Activated CD8-positive, alpha-beta T cell treated with anti-CD3 and anti-CD28 coated beads for 36 hours (primary cell): ENCODE data around the gene TMEM202. TPM values are rescaled to one million over a fixed set of nuclear protein-coding genes. Genes with fewer than 3 reads are reported as not detected.

Experiments used
- ATAC-seq: fragments of 200-7000 bp; cut with Tn5 transposase; one replicate; pipeline ENCODE4 v1.10.0; 2021; ENCODE audit warnings: mild to moderate bottlenecking, moderate library complexity
- CTCF ChIA-PET: fragments of 350-600 bp; sonication (Branson Sonifier 250); formaldehyde crosslinking; loops from one replicate; lab custom pipeline; 2021; ENCODE audit warnings: antibody characterized with exemption; lab: Charles Lee
- POLR2A ChIA-PET: fragments of 350-600 bp; sonication (Branson Sonifier 250); formaldehyde crosslinking; loops from one replicate; lab custom pipeline; 2021; ENCODE audit warnings: antibody characterized with exemption; lab: Charles Lee
- DNase-seq: peaks from one replicate; pipeline ENCODE4 v3.0.0-alpha.2; 2020
- H3K27ac Mint-ChIP-seq: one replicate; pipeline ENCODE4 v1.8.0; 2021; ENCODE audit warnings: mild to moderate bottlenecking, mixed read lengths
- H3K27me3 Mint-ChIP-seq: one replicate; pipeline ENCODE4 v1.8.0; 2021; ENCODE audit warnings: mixed read lengths
- H3K36me3 Mint-ChIP-seq: one replicate; pipeline ENCODE4 v1.8.0; 2021; ENCODE audit warnings: low read depth, mixed read lengths
- H3K4me1 Mint-ChIP-seq: one replicate; pipeline ENCODE4 v1.8.0; 2021; ENCODE audit warnings: low read depth, mixed read lengths
- H3K4me3 Mint-ChIP-seq: one replicate; pipeline ENCODE4 v1.8.0; 2021; ENCODE audit warnings: mild to moderate bottlenecking, moderate library complexity, mixed read lengths
- H3K9me3 Mint-ChIP-seq: one replicate; pipeline ENCODE4 v1.8.0; 2021; ENCODE audit warnings: mixed read lengths
- CTCF ChIP-seq: fragments of 200-600 bp; IDR thresholded peaks from one replicate; pipeline ENCODE4 v1.8.0; 2022; ENCODE audit warnings: antibody characterized with exemption, mild to moderate bottlenecking
- intact Hi-C: fragments of 100-400 bp; cut with micrococcal nuclease; formaldehyde crosslinking; loops from one replicate; pipeline ENCODE4 v1.10.0; 2022
- total RNA-seq, 2 experiments: library from RNA; stranded (reverse); gene quantifications; one replicate each; pipeline ENCODE4 v1.2.3, GENCODE V29; 2021

TMEM202 gene
- total RNA-seq, 2 experiments from 2014 or later = not detected

GRCh38 chr15:72398648-72399047 lies 543 bp downstream of the TMEM202 start:
- DNase-seq (no peak), ATAC-seq (no peak)
- no peaks in the 10 kb centered on the region for H3K4me1 Mint-ChIP-seq
- CTCF ChIA-PET = no interaction called here
- H3K27ac Mint-ChIP-seq = no peak overlapping the region
- H3K36me3 Mint-ChIP-seq = no peaks in the 10 kb centered on the region
- H3K4me3 Mint-ChIP-seq = no peak overlapping the region
- POLR2A ChIA-PET = no interaction called here
- H3K9me3 Mint-ChIP-seq = no peaks in the 10 kb centered on the region
- intact Hi-C loops = no loop called here
- no peak for TF ChIP-seq CTCF
- H3K27me3 Mint-ChIP-seq = peaks cover 12% of the 10 kb centered on the region

GRCh38 chr15:72402726-72403125 lies 4.6 kb downstream of the TMEM202 start:
- Mint-ChIP-seq H3K36me3 (no peaks in the 10 kb centered on the region), H3K4me1 (no peaks in the 10 kb centered on the region), H3K27me3 (peaks cover 17% of the 10 kb centered on the region), H3K4me3 (no peak overlapping the region), H3K9me3 (no peaks in the 10 kb centered on the region), H3K27ac (no peak overlapping the region)
- ATAC-seq (no peak), DNase-seq (no peak)
- CTCF ChIA-PET = no interaction called here
- intact Hi-C loops = no loop called here
- TF ChIP-seq CTCF = no peak
- POLR2A ChIA-PET = no interaction called here

- no peak for TF ChIP-seq CTCF
- H3K27me3 Mint-ChIP-seq = peaks cover 18% of the 10 kb centered on the region
- CTCF ChIA-PET = interaction anchor here (1.0 to 1.3 kb wide), 2 partner anchors 14 to 92 kb away, joined by 3 to 4 read pairs; no protein-coding TSS in a partner anchor
Measured at GRCh38 chr15:72404356-72404755, 6.3 kb downstream of the TMEM202 start.

GRCh38 chr15:72404841-72405240 lies 6.7 kb downstream of the TMEM202 start:
- intact Hi-C loops = no loop called here
- no peak for ATAC-seq
- CTCF ChIA-PET = interaction anchor here (1.0 kb wide), 1 partner anchor 15 kb away, joined by 3 read pairs; no protein-coding TSS in a partner anchor
- no peaks in the 10 kb centered on the region for H3K9me3 Mint-ChIP-seq
- DNase-seq = no peak
- H3K27me3 Mint-ChIP-seq = peaks cover 18% of the 10 kb centered on the region
- H3K4me3 Mint-ChIP-seq = no peak overlapping the region
- no peak overlapping the region for H3K27ac Mint-ChIP-seq
- H3K36me3 Mint-ChIP-seq = no peaks in the 10 kb centered on the region
- POLR2A ChIA-PET = no interaction called here
- TF ChIP-seq CTCF = no peak
- no peaks in the 10 kb centered on the region for H3K4me1 Mint-ChIP-seq

More at GRCh38 chr15:72404356-72404755, 6.3 kb downstream of the TMEM202 start:
- no peaks in the 10 kb centered on the region for H3K4me1 Mint-ChIP-seq
- intact Hi-C loops = no loop called here
- H3K4me3 Mint-ChIP-seq = no peak overlapping the region
- POLR2A ChIA-PET = no interaction called here
- no peak overlapping the region for H3K27ac Mint-ChIP-seq
- H3K36me3 Mint-ChIP-seq = no peaks in the 10 kb centered on the region
- ATAC-seq (no peak), DNase-seq (no peak)
- no peaks in the 10 kb centered on the region for H3K9me3 Mint-ChIP-seq

GRCh38 chr15:72406936-72407335 lies 8.8 kb downstream of the TMEM202 start:
- CTCF ChIA-PET = interaction anchor here (1.4 kb wide), 1 partner anchor 94 kb away, joined by 3 read pairs; no protein-coding TSS in a partner anchor
- no peak for TF ChIP-seq CTCF

More at GRCh38 chr15:72406936-72407335, 8.8 kb downstream of the TMEM202 start:
- Mint-ChIP-seq H3K4me3 (no peak overlapping the region), H3K4me1 (no peaks in the 10 kb centered on the region), H3K36me3 (no peaks in the 10 kb centered on the region), H3K27me3 (peaks cover 17% of the 10 kb centered on the region), H3K9me3 (no peaks in the 10 kb centered on the region), H3K27ac (no peak overlapping the region)
- intact Hi-C loops = no loop called here
- POLR2A ChIA-PET = no interaction called here
- DNase-seq (no peak), ATAC-seq (no peak)
